Epidermal melanocyte (primary cell): ENCODE data around the gene NLRP7.
"Not testable (repeated sequence)": the region's sequence is repeated elsewhere in the genome, so short reads cannot be mapped to it uniquely, and the experiment has no call there.

Experiments used
- DNase-seq: peaks from one replicate; pipeline ENCODE4 v3.0.0; 2011; ENCODE audit warnings: low spot score; ENCODE audit not compliant: insufficient read length

The NLRP7 gene

DNA sequence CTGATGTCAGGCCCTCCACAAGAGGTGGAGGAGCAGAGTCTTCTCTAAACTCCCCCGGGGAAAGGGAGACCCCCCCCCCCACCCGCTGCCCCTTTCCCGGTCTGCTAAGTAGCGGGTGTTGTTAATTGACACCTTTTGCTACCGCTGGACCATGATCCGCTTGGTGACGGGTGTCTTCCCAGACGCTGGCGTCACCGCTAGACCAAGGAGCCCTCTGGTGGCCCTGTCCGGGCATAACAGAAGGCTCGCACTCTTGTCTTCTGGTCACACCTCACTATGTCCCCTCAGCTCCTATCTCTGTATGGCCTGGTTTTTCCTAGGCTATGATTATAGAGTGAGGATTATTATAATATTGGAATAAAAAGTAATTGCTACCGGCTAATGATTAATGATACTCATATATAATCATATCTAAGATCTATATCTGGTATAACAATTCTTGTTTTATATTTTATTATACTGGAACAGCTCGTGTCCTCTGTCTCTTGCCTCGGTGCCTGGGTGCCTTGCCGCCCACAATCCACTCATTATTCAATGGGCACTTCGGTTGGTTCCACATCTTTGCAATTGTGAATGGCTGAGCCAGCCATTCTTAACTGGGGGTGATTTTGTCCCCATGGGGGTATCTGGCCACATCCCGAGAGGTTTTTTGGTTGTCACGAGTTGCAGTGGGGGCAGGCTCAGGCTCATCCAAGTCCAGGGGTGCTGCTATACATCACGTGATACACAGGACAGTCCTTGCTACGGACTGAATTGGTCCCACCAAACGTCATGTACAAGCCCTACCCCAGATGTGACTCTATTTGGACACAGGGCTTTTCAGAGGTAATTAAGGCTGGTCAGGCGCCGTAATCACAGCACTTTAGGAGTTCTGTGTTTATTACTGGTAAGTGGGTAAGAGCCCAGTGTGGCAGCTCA is 27.4 kb downstream of the NLRP7 start:
- DNase-seq = not testable (repeated sequence)

DNA sequence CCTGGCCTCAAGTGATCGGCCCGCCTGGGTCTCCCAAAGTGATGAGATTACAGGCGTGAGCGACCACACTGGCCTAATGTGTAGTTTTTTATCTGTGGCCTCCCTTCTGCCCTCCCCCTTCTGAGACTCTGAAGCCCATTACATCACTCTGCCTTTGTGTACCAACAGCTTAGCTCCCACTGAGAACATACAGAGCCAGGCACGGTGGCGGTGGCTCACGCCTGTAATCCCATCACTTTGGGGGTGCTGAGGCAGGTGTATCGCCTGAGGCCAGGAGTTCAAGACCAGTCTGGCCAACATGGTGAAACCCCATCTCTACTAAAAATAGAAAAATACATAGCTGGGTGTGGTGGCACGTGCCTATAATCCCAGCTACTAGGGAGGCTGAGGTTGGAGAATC is 28.8 kb downstream of the NLRP7 start:
- no peak for DNase-seq

DNA sequence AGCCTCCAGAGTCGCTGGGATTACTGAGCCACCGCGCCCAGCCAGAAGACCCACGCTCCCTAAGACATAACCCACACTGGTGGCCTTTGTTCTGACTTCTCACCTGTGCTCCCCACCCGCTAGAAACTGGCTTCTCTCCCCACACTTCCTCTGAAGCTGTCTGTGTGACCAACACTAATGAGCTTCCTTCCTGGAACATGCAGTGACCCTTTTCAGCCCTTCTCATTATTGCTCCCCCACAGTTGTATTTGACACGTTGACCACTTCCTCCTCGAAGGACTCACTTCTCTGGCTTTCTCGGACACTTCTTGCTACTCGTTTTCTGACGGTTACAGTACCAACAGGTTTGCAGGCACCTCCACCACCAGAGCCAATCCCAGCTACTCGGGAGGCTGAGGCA is 30.5 kb downstream of the NLRP7 start:
- DNase-seq = no peak

DNA sequence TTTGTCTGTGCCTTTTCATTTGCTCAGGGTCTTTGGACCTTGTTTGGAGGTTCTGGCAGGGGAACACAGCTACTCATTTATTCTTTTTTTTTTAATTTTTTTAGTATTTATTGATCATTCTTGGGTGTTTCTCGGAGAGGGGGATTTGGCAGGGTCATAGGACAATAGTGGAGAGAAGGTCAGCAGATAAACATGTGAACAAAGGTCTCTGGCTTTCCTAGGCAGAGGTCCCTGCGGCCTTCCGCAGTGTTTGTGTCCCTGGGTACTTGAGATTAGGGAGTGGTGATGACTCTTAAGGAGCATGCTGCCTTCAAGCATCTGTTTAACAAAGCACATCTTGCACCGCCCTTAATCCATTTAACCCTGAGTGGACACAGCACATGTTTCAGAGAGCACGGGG is 39.4 kb downstream of the NLRP7 start:
- DNase-seq = not testable (repeated sequence)

DNA sequence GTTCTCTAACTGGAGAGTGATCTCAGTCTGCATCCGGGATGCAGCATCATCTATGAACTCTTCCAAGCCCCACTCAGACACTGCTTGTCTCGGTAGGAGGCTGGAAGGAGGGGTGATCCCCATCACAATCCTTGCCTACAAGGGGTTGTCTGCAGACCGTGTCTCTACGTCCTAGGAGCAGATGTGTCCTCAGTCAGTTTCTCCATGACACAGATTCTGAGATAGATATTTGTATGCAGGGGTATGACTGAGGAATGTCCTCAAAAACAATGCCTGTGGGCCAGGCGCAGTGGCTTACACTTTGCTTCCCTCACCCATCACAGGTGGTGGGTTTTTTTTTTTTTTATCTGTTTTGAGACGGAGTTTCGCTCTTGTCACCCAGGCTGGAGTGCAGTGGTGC is 40.5 kb downstream of the NLRP7 start:
- DNase-seq = no peak

DNA sequence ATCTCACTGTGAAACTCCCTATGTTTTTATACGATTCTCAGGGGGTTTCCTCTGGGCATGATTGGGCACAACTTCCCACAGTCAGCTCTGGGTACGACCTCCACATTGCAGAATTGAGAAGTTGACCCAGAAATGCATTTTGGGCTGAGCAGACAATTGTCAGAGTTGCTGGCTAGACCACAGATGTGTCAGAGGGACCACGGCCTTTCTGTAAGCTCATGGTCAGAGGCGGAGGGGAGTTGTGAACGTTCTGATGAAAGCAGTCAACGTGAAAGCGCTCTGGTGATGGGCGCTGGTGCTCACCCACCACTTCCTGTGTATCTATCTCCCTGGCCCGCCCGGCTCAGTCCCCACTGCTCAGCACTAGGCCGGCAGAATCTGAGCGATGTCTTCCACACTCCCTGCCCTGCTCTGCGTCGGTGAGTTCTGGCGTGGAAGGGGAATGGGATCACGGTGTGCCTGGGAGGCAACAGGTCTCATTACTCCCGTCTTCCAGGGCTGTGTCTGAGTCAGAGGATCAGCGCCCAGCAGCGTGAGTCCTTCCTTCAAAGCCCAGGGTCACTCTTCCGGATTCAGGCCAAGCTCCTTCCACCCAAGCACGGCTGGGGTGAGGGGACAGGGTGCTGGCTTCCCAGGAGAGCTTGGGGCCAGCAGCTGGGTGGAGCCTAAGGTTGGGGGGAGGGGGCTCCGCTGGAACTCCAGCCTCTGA is 41.4 kb downstream of the NLRP7 start, which contains the start of gene NCR1:
Gene NCR1 (plus strand): TSS at position 346 of the 709 bp plus-strand sequence. CDS start 40 bp downstream, at position 386.
- DNase-seq = no peak

DNA sequence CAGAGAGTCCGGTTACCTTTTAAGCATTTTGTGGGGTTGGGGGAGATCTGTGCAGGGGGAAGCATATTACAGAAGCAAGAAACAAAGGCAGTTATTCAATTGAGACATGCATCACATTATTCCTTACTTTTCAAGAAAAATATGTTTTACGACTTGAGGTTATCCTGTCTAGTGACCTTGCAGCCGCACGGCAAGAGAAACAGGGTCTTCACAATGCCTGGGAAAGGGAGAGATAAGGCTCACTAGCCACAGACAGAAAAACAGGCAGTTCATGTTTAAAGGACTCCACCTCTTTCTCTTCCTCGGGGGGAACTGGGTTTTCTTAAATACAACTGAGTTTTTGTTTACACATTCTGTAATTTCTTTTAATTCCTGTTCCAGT is 41.9 kb downstream of the NLRP7 start:
- no peak for DNase-seq

GRCh38 chr19:54904261-54904660 is 43.1 kb downstream of the NLRP7 start:
- not testable (repeated sequence) for DNase-seq

DNA sequence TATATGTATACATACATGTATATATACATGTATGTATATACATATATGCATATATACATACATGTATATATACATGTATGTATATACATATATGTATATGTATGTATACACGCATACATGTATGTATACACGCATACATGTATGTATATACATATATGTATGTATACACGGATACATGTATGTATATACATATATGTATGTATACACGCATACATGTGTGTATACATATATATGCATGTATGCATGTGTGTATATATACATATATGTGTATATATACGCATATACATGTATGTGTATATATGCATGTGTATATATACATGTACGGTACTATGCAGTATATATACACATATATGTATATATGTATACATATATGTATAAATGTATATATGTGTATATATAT is 44.0 kb downstream of the NLRP7 start:
- DNase-seq = no peak

- no peak for DNase-seq
Measured at GRCh38 chr19:54902061-54902460, 45.3 kb downstream of the NLRP7 start.

DNA sequence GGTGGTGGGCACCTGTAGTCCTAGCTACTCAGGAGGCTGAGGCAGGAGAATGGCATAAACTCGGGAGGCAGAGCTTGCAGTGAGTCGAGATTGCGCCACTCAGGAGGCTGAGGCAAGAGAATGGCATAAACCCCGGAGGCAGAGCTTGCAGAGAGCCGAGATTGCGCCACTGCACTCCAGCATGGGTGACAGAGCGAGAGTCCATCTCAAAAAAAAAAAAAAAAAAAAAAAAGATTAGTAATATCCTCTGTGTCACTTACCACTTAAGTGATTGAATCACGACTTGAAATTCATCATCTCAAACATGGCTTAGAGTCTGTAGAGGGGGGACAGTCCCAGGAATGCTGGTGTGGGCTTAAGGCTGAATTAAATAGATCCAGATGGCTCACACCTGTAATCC is 46.2 kb downstream of the NLRP7 start:
- not testable (repeated sequence) for DNase-seq

GRCh38 chr19:54899646-54900045 is 47.7 kb downstream of the NLRP7 start:
- DNase-seq = not testable (repeated sequence)

- not testable (repeated sequence) for DNase-seq
Measured at GRCh38 chr19:54898685-54899084, 48.6 kb downstream of the NLRP7 start.

GRCh38 chr19:54896036-54896435 is 51.3 kb downstream of the NLRP7 start:
- DNase-seq = no peak

DNA sequence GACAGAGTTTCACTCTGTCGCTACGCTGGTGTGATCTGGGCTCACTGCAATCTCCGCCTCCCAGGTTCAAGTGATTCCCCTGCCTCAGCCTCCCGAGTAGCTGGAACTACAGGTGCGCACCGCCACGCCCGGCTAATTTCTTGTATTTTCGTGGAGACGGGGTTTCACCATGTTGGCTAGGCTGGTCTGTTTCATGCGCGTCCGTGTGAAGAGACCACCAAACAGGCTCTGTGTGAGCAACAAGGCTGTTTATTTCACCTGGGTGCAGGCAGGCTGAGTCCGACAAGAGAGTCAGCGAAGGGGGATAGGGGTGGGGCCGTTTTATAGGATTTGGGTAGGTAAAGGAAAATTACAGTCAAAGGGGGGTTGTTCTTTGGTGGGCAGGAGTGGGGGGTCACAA is 53.2 kb downstream of the NLRP7 start:
- not testable (repeated sequence) for DNase-seq

- no peak for DNase-seq
Measured at GRCh38 chr19:54893406-54893805, 53.9 kb downstream of the NLRP7 start.

DNA sequence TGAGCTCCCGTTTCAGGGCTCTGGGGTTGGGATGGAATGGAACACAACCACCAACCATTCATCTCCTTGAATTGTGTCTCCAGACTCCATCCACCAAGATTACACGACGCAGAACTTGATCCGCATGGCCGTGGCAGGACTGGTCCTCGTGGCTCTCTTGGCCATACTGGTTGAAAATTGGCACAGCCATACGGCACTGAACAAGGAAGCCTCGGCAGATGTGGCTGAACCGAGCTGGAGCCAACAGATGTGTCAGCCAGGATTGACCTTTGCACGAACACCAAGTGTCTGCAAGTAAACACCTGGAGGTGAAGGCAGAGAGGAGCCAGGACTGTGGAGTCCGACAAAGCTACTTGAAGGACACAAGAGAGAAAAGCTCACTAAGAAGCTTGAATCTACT is 57.8 kb downstream of the NLRP7 start:
- no peak for DNase-seq

DNA sequence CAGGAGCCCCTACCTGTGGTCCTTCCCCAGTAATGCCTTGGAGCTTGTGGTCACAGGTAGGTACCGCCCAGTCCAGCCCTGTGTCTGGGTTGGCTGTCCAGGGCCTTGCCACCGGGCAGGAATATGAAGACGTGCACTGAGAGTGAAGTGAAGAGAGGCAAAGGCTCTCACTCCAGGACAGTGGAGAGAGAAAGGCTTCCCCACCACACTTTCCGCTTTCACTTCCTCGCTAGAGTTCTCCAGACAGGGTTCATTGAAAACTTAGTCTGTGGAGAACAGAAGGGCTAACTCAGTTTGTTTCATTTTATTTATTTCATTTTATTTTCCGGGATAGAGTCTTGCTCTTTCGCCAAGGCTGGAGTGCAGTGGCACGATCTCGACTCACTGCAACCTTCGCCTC is 59.1 kb downstream of the NLRP7 start:
- no peak for DNase-seq

DNA sequence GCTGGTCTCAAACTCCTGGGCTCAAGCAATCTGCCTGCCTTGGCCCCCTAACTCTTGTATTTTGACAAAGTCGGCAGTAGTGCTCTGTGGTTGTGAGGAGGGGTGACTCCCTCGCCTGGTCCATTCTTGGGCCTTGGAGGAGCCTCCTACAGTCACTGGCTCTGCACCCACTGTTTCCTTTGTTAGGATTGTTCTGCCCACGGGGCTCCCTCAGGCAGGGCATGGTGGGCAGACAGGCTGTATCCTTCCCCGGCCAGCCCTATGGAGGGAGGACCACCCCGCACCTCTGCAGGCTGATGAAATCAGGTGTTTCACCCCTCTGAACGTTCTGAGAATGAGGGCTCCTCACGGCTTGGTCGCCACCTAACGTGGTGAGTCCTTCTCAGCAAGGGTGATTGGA is 64.1 kb downstream of the NLRP7 start:
- DNase-seq = no peak

GRCh38 chr19:54882758-54883157 is 64.6 kb downstream of the NLRP7 start:
- no peak for DNase-seq

DNA sequence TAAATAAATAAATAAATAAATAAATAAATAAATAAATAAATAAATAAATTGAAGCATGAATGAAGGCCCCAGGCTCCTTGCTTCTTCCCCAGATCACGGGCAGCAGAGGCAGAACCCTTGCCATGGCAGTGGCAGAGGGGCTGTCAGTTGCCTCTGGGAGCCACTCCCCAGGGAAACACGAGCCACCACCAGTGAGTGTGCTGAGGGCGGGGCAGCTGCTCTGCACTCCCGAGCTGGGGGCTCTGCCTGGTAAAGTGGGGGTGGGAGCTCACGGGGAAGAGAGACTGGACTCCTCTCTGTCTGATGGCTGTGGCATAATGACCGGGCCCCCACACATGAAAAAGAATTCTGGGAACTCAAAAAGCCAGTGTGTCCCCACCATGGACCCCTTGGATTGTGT is 65.4 kb downstream of the NLRP7 start:
- DNase-seq = no peak

DNA sequence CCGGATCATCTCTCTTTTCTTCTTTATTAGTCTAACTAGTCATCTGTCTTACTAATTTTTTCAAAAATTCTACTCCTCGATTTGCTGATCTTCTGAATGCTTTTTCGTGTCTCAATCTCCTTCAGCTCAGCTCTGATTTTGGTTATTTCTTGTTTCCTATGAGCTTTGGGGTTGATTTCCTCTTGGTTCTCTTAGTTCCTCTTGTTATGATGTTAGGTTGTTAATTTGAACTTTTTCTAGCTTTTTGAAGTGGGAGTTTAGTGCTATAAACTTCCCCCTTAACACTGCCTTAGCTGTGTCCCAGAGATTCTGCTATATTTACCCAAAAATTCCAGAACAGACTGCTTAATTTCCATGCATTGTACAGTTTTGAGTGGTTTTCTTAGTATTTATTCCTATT is 69.9 kb downstream of the NLRP7 start:
- DNase-seq = no peak

DNA sequence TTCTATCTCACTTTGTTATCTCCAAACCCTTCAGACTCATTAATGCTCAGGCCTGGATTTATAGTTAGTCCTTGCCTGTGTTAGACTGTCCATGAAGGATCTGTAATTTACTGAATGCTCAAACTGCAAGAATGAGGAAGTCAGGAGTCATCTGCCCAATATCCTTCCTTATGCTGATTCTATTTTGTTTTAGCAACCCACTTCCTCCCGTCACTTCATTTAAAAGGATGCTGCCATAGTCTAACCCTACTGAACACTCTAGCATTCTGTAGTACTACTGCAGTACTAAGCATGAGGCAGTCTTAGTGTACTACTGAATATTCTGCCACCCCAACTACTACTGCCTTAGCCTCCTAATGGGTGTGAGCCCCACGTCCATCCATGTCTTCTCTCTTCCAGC is 71.8 kb downstream of the NLRP7 start:
- no peak for DNase-seq
